ENCODE measurements around the gene PPM1B. TPM values are rescaled to one million over a fixed set of nuclear protein-coding genes. Genes with fewer than 3 reads are reported as not detected.

Gene PPM1B
- total and polyA plus RNA-seq, 10 of the 15 experiments (the other 5 are each of a cell fraction or from before 2014, with no cell fraction given) = 12.5 to 53.4 (median 33.7) TPM

GRCh38 chr2:44280869-44281268, 112.2 kb downstream of the PPM1B start:
- ChIA-PET CTCF (interaction anchor here (1.0 kb wide), 1 partner anchor 22 kb away, joined by 5 read pairs; no protein-coding TSS in a partner anchor), POLR2A (no interaction called here), SMC1A (ENCODE audit: uncharacterized antibody, unreplicated experiment) (interaction anchor here (1.0 kb wide), 1 partner anchor 31 kb away, joined by 3 read pairs; no protein-coding TSS in a partner anchor), RAD21 (ENCODE audit: unreplicated experiment) (no interaction called here)
- Histone ChIP-seq H3K27me3 (replicated peaks in 1 of 2; ENCODE audit: control insufficient read depth in 2 of 2, insufficient read depth in 2 of 2, low read length in 1 of 2) (no peaks in the 10 kb centered on the region; a peak in 1 of 4 replicates), H3K4me3 (no peak overlapping the region), H4K20me1 (ENCODE audit: control insufficient read depth, insufficient read depth) (no peaks in the 10 kb centered on the region), H3K27ac (ENCODE audit: control insufficient read depth, insufficient read depth) (no peak overlapping the region), H3K9me3 (replicated peaks; ENCODE audit: control insufficient read depth, insufficient read depth, low read length) (no peaks in the 10 kb centered on the region), H3K36me3 (ENCODE audit: control insufficient read depth in 2 of 2, insufficient read depth in 2 of 2, low read length in 1 of 2) (no peaks in the 10 kb centered on the region), H3K4me2 (ENCODE audit: control insufficient read depth, insufficient read depth) (no peak overlapping the region), H3K79me2 (ENCODE audit: control insufficient read depth, insufficient read depth, low read length) (no peaks in the 10 kb centered on the region), H2AFZ (ENCODE audit: control insufficient read depth, low read depth, low read length) (no peak overlapping the region), H3K4me1 (ENCODE audit: control insufficient read depth, insufficient read depth, low read length) (no peaks in the 10 kb centered on the region), H3K9ac (ENCODE audit: control insufficient read depth, insufficient read depth, low read length) (no peak overlapping the region)
- WGBS (ENCODE audit: insufficient coverage, insufficient replicate concordance, low lambda C conversion rate, missing lambda C conversion rate) = 20% methylated on average over 1 of the region's 1 CpG
- DNase-seq (ENCODE audit: low read depth, low spot score) (no peak), FAIRE-seq (no peak), ATAC-seq (no peak)
- in situ Hi-C loops (cut with MboI) (no loop called here), intact Hi-C loops (cut with micrococcal nuclease; ENCODE audit: unreplicated experiment) (no loop called here)
- BruUV-seq (replicated peaks) = no TSS peak
- TF ChIP-seq CREB1 (IDR thresholded peaks at IDR 0.05; ENCODE audit: low read depth) = no peak
- no peak for TF ChIP-seq TCF7 (IDR thresholded peaks at IDR 0.05; ENCODE audit: borderline replicate concordance)
- TF ChIP-seq USF1 (IDR thresholded peaks at IDR 0.05; ENCODE audit: borderline replicate concordance, extremely low read length, insufficient read depth, low read depth, low read length) = no peak
- no peak for TF ChIP-seq IRF3 (IDR thresholded peaks at IDR 0.05)
- TF ChIP-seq ZBTB11 (CRISPR knock-in tag; IDR thresholded peaks at IDR 0.05) = no peak
- TF ChIP-seq TBL1XR1 (IDR thresholded peaks at IDR 0.05; ENCODE audit: low read depth, low read length) = no peak
- no peak for TF ChIP-seq STAT1 (conservative IDR thresholded peaks at IDR 0.05)
- no peak for TF ChIP-seq CHD1 (IDR thresholded peaks at IDR 0.05; ENCODE audit: low read depth, low read length)
- no peak for TF ChIP-seq CBX5 (IDR thresholded peaks at IDR 0.05; ENCODE audit: low read depth)
- TF ChIP-seq BRCA1 (IDR thresholded peaks at IDR 0.05; ENCODE audit: low read depth, low read length) = no peak
- no peak for TF ChIP-seq RAD51 (IDR thresholded peaks at IDR 0.05)
- TF ChIP-seq BACH1 (IDR thresholded peaks at IDR 0.05; ENCODE audit: borderline replicate concordance) = no peak
- no peak for TF ChIP-seq USF2 (IDR thresholded peaks at IDR 0.05; ENCODE audit: borderline replicate concordance, low read depth, low read length)
- no peak for TF ChIP-seq E2F8 (IDR thresholded peaks at IDR 0.05; ENCODE audit: low read depth, partially characterized antibody)
- no peak for TF ChIP-seq RCOR1 (conservative IDR thresholded peaks at IDR 0.05; ENCODE audit: low read depth, low read length)

All from GM12878 (cell line).